PC-3 (cell line): ENCODE results near the gene PLXNA1. TPM values are rescaled to one million over a fixed set of nuclear protein-coding genes. Genes with fewer than 3 reads are reported as not detected.

Source experiments
- ATAC-seq: fragments of 200-7000 bp; cut with Tn5 transposase; 2 replicates; pipeline ENCODE4 v1.9.1; 2020; ENCODE audit warnings: mild to moderate bottlenecking, moderate library complexity
- BruUV-seq: library from RNA; stranded (reverse); fragments of 400-500 nt; replicated peaks from 2 replicates; lab custom pipeline; 2021; lab: Mats Ljungman, UMichigan
- CTCF ChIA-PET: fragments of 300-600 bp; sonication (Branson Sonifier 250); formaldehyde crosslinking; loops from one replicate; lab custom pipeline; 2022; ENCODE audit warnings: antibody characterized with exemption; lab: Charles Lee
- POLR2A ChIA-PET: fragments of 300-600 bp; sonication (Branson Sonifier 250); formaldehyde crosslinking; loops from one replicate; lab custom pipeline; 2022; ENCODE audit warnings: antibody characterized with exemption; ENCODE audit not compliant: unreplicated experiment; lab: Charles Lee
- DNase-seq: peaks from one replicate; pipeline ENCODE4 v3.0.0-alpha.2; 2015
- H2AFZ ChIP-seq: fragments of 300-600 bp; sonication (generic); 2 replicates; pipeline ENCODE4 v1.6.0; 2016; ENCODE audit warnings: antibody characterized with exemption, low read length
- H3F3A ChIP-seq: fragments of 300-600 bp; sonication (generic); one replicate; pipeline ENCODE4 v1.6.0; 2017; ENCODE audit warnings: antibody characterized with exemption, low read length, control low read depth, mild to moderate bottlenecking; ENCODE audit not compliant: unreplicated experiment
- H3K27ac ChIP-seq: fragments of 300-600 bp; sonication (generic); 2 replicates; pipeline ENCODE4 v1.5.1; 2016; ENCODE audit warnings: mild to moderate bottlenecking, low read length
- H3K27me3 ChIP-seq: fragments of 300-600 bp; sonication (generic); 2 replicates; pipeline ENCODE4 v1.6.1; 2016; ENCODE audit warnings: low read length, mixed read lengths
- H3K36me3 ChIP-seq: fragments of 300-600 bp; sonication (generic); 2 replicates; pipeline ENCODE4 v1.6.1; 2016; ENCODE audit warnings: low read depth, mixed run types, low read length, mixed read lengths
- H3K4me1 ChIP-seq: fragments of 300-600 bp; sonication (generic); 2 replicates; pipeline ENCODE4 v1.5.1; 2016; ENCODE audit warnings: low read length; ENCODE audit not compliant: insufficient read depth
- H3K4me2 ChIP-seq: fragments of 300-600 bp; sonication (generic); 2 replicates; pipeline ENCODE4 v1.6.0; 2016; ENCODE audit warnings: low read length
- H3K4me3 ChIP-seq: fragments of 300-600 bp; sonication (generic); 2 replicates; pipeline ENCODE4 v1.5.1; 2016; ENCODE audit warnings: mild to moderate bottlenecking, low read length, mixed read lengths
- H3K79me2 ChIP-seq: fragments of 300-600 bp; sonication (generic); 2 replicates; pipeline ENCODE4 v1.6.1; 2017; ENCODE audit warnings: low read length, mixed read lengths
- H3K9ac ChIP-seq: fragments of 300-600 bp; sonication (generic); 2 replicates; pipeline ENCODE4 v1.6.0; 2016; ENCODE audit warnings: mild to moderate bottlenecking, low read length
- H3K9me2 ChIP-seq: fragments of 300-600 bp; sonication (generic); replicated peaks from 2 replicates; pipeline ENCODE4 v1.6.1; 2016; ENCODE audit warnings: mixed run types, low read length, mixed read lengths
- H3K9me3 ChIP-seq: fragments of 300-600 bp; sonication (generic); 2 replicates; pipeline ENCODE4 v1.6.1; 2016; ENCODE audit warnings: low read length, mixed read lengths
- H4K20me1 ChIP-seq: fragments of 300-600 bp; sonication (generic); 2 replicates; pipeline ENCODE4 v1.6.1; 2016; ENCODE audit warnings: low read length, mixed read lengths
- CTCF ChIP-seq: fragments of 300-600 bp; sonication (generic); conservative IDR thresholded peaks from 2 replicates; pipeline ENCODE4 v1.5.1; 2017; ENCODE audit warnings: antibody characterized with exemption, low read depth, mild to moderate bottlenecking, low read length
- EZH2 ChIP-seq: fragments of 300-600 bp; sonication (generic); IDR thresholded peaks from one replicate; pipeline ENCODE4 v1.6.1; 2017; ENCODE audit warnings: antibody characterized with exemption, mild to moderate bottlenecking, low read length; ENCODE audit not compliant: unreplicated experiment
- EZH2phosphoT487 ChIP-seq: fragments of 300-600 bp; sonication (generic); IDR thresholded peaks from 2 replicates; pipeline ENCODE4 v1.6.1; 2018; ENCODE audit warnings: mild to moderate bottlenecking, antibody characterized with exemption, low read length, borderline replicate concordance
- intact Hi-C: fragments of 100-400 bp; cut with micrococcal nuclease; formaldehyde crosslinking; loops from 2 replicates; pipeline ENCODE4 v1.9.0; 2023
- total RNA-seq: library from RNA; depleted of rRNA; stranded (reverse); fragments of >200 nt; gene quantifications from 2 replicates; pipeline ENCODE4 v1.2.3, GENCODE V29; 2014

PLXNA1 gene
- total RNA-seq, 1 experiment from 2014 or later, result 30.0 TPM

DNA sequence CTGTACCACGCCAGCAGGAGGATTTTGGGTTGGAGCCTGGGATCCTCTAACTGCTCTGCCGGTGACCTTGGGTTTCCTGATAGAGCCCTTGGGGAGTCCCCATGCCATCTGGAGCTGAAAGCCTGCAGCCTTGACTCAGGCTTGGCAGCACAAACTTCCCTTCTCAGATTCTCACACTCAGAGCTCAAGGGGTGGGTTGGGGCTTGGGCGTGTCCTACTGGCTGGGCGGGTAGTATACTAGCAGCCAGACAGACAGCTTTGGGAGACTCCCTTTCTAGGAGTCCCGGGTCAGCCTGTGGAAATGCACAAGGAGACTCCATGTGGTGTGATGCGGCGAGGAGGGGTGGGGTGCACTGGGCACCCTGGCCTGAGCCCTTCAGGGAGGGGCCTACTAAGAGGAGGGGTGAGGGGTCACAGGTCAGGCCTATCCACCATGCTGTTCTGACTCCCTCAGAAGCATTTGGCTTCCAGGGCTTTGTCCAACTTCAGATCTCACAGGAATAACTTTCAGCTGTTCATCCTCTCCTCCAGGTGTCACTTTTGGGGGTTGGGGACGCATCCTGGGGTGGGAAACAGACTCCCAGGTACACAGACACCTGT lies 21.6 kb upstream of the PLXNA1 start:
- no peaks in the 10 kb centered on the region for H3K9me3 ChIP-seq
- H3K79me2 ChIP-seq, result no peaks in the 10 kb centered on the region
- intact Hi-C loops, result loop anchor here (2.0 to 10.0 kb wide), 3 partner anchors 34 to 208 kb away; no protein-coding TSS in a partner anchor
- H3K36me3 ChIP-seq, result no peaks in the 10 kb centered on the region
- H2AFZ ChIP-seq, result no peak overlapping the region
- CTCF ChIA-PET, result interaction anchor here (0.5 to 0.6 kb wide), 5 partner anchors 21 to 243 kb away, joined by 3 to 4 read pairs (median 3); no protein-coding TSS in a partner anchor
- peak; percentile 67 for ATAC-seq
- no peaks in the 10 kb centered on the region for H3K9me2 ChIP-seq
- POLR2A ChIA-PET, result interaction anchor here (0.6 kb wide), 1 partner anchor 740 kb away, joined by 6 read pairs; no protein-coding TSS in a partner anchor
- no TSS peak for BruUV-seq
- H3K4me1 ChIP-seq, result peaks cover 37% of the 10 kb centered on the region
- peak overlapping the region; percentile 65 for H3K4me2 ChIP-seq
- peak overlapping the region; percentile 89 for H3K27ac ChIP-seq
- peak overlapping the region; percentile 48; the same call in 1 of the 2 replicates for H3K9ac ChIP-seq
- H4K20me1 ChIP-seq, result no peaks in the 10 kb centered on the region
- no peak overlapping the region for H3K4me3 ChIP-seq
- no peak for TF ChIP-seq EZH2phosphoT487
- TF ChIP-seq EZH2, result no peak
- TF ChIP-seq CTCF, result no peak
- no peaks in the 10 kb centered on the region for H3K27me3 ChIP-seq
- H3F3A ChIP-seq, result no peaks in the 10 kb centered on the region
- DNase-seq, result peak; percentile 75

- no peaks in the 10 kb centered on the region for H4K20me1 ChIP-seq
- DNase-seq, result no peak
- H3K4me1 ChIP-seq, result peaks cover 38% of the 10 kb centered on the region
- H3K36me3 ChIP-seq, result no peaks in the 10 kb centered on the region
- no peaks in the 10 kb centered on the region for H3K79me2 ChIP-seq
- H3K4me3 ChIP-seq, result no peak overlapping the region
- ChIA-PET POLR2A (no interaction called here), CTCF (interaction anchor here (0.6 kb wide), 2 partner anchors 216 to 244 kb away, joined by 3 read pairs; no protein-coding TSS in a partner anchor)
- ATAC-seq, result no peak
- no peaks in the 10 kb centered on the region for H3K9me2 ChIP-seq
- no peak for TF ChIP-seq EZH2
- TF ChIP-seq CTCF, result no peak
- no peak for TF ChIP-seq EZH2phosphoT487
- H2AFZ ChIP-seq, result no peak overlapping the region
- intact Hi-C loops, result loop anchor here (2.0 to 10.0 kb wide), 3 partner anchors 35 to 209 kb away; no protein-coding TSS in a partner anchor
- peak overlapping the region; percentile 26; the same call in 1 of the 2 replicates for H3K4me2 ChIP-seq
- H3K27ac ChIP-seq, result peak overlapping the region; percentile 52
- no peaks in the 10 kb centered on the region for H3F3A ChIP-seq
- H3K9me3 ChIP-seq, result no peaks in the 10 kb centered on the region
- no TSS peak for BruUV-seq
- no peak overlapping the region; the same call in 1 of the 2 replicates for H3K9ac ChIP-seq
- no peaks in the 10 kb centered on the region for H3K27me3 ChIP-seq
Measured at GRCh38 chr3:126961791-126962461, 21.0 kb upstream of the PLXNA1 start.
